ENCODE results near the gene C1QB. TPM values are rescaled to one million over a fixed set of nuclear protein-coding genes. Genes with fewer than 3 reads are reported as not detected.

The C1QB gene
- total RNA-seq, 2 experiments from 2014 or later = not detected

GRCh38 chr1:22619252-22619651 lies 33.8 kb upstream of the C1QB start:
- ChIA-PET CTCF (ENCODE audit: unreplicated experiment) (no interaction called here), POLR2A (no interaction called here)
- no peaks in the 10 kb centered on the region for H3K79me2 ChIP-seq (ENCODE audit: insufficient read depth, low read depth, low read length)
- no peaks in the 10 kb centered on the region for H3K4me1 ChIP-seq (ENCODE audit: insufficient read depth, low read length, poor library complexity, severe bottlenecking)
- no peak overlapping the region for H3K4me3 ChIP-seq (ENCODE audit: low read depth, low read length, poor library complexity, severe bottlenecking)
- intact Hi-C loops (cut with micrococcal nuclease; ENCODE audit: unreplicated experiment) = no loop called here
- H2AFZ ChIP-seq (ENCODE audit: low read length) = no peak overlapping the region
- H4K20me1 ChIP-seq (ENCODE audit: insufficient read depth, low read length) = no peaks in the 10 kb centered on the region
- no peak overlapping the region for H3K4me2 ChIP-seq (ENCODE audit: low read length)
- no peak for TF ChIP-seq EZH2phosphoT487 (IDR thresholded peaks at IDR 0.05; ENCODE audit: borderline replicate concordance, low read depth, low read length)
- no peak for TF ChIP-seq CTCF (conservative IDR thresholded peaks at IDR 0.05; ENCODE audit: low read length)
- H3K9me3 ChIP-seq (ENCODE audit: low read length) = no peaks in the 10 kb centered on the region
- no peaks in the 10 kb centered on the region for H3K9me2 ChIP-seq (ENCODE audit: insufficient read depth, low read length)
- no peak overlapping the region for H3K27ac ChIP-seq (ENCODE audit: low read depth, low read length, poor library complexity, severe bottlenecking)
- no peaks in the 10 kb centered on the region for H3K36me3 ChIP-seq (ENCODE audit: insufficient read depth, low read length)
- DNase-seq (ENCODE audit: low spot score) = no peak
- BruUV-seq (replicated peaks) = no TSS peak

GRCh38 chr1:22619798-22620197 lies 33.2 kb upstream of the C1QB start:
- H3K9me3 ChIP-seq (ENCODE audit: low read length) = no peaks in the 10 kb centered on the region
- POLR2A ChIA-PET = no interaction called here
- H3K4me3 ChIP-seq (ENCODE audit: low read depth, low read length, poor library complexity, severe bottlenecking) = no peak overlapping the region
- no peaks in the 10 kb centered on the region for H3K79me2 ChIP-seq (ENCODE audit: insufficient read depth, low read depth, low read length)
- no peak overlapping the region for H2AFZ ChIP-seq (ENCODE audit: low read length)
- DNase-seq (ENCODE audit: low spot score) = no peak
- no TSS peak for BruUV-seq (replicated peaks)
- no peak for TF ChIP-seq EZH2phosphoT487 (IDR thresholded peaks at IDR 0.05; ENCODE audit: borderline replicate concordance, low read depth, low read length)
- no peak for TF ChIP-seq CTCF (conservative IDR thresholded peaks at IDR 0.05; ENCODE audit: low read length)
- CTCF ChIA-PET (ENCODE audit: unreplicated experiment) = no interaction called here
- no peaks in the 10 kb centered on the region for H3K4me1 ChIP-seq (ENCODE audit: insufficient read depth, low read length, poor library complexity, severe bottlenecking)
- no peaks in the 10 kb centered on the region for H4K20me1 ChIP-seq (ENCODE audit: insufficient read depth, low read length)
- no peak overlapping the region for H3K27ac ChIP-seq (ENCODE audit: low read depth, low read length, poor library complexity, severe bottlenecking)
- intact Hi-C loops (cut with micrococcal nuclease; ENCODE audit: unreplicated experiment) = no loop called here
- H3K36me3 ChIP-seq (ENCODE audit: insufficient read depth, low read length) = no peaks in the 10 kb centered on the region
- no peaks in the 10 kb centered on the region for H3K9me2 ChIP-seq (ENCODE audit: insufficient read depth, low read length)
- no peak overlapping the region for H3K4me2 ChIP-seq (ENCODE audit: low read length)

- DNase-seq (ENCODE audit: low spot score) = no peak
- Histone ChIP-seq H3K9me2 (ENCODE audit: insufficient read depth, low read length) (no peaks in the 10 kb centered on the region), H3K27ac (ENCODE audit: low read depth, low read length, poor library complexity, severe bottlenecking) (no peak overlapping the region), H3K36me3 (ENCODE audit: insufficient read depth, low read length) (no peaks in the 10 kb centered on the region), H3K4me2 (ENCODE audit: low read length) (no peak overlapping the region), H3K79me2 (ENCODE audit: insufficient read depth, low read depth, low read length) (no peaks in the 10 kb centered on the region), H3K4me1 (ENCODE audit: insufficient read depth, low read length, poor library complexity, severe bottlenecking) (no peaks in the 10 kb centered on the region), H4K20me1 (ENCODE audit: insufficient read depth, low read length) (no peaks in the 10 kb centered on the region), H3K4me3 (ENCODE audit: low read depth, low read length, poor library complexity, severe bottlenecking) (no peak overlapping the region), H2AFZ (ENCODE audit: low read length) (no peak overlapping the region), H3K9me3 (ENCODE audit: low read length) (no peaks in the 10 kb centered on the region)
- BruUV-seq (replicated peaks) = no TSS peak
- TF ChIP-seq EZH2phosphoT487 (IDR thresholded peaks at IDR 0.05; ENCODE audit: borderline replicate concordance, low read depth, low read length) (no peak), CTCF (conservative IDR thresholded peaks at IDR 0.05; ENCODE audit: low read length) (no peak)
- intact Hi-C loops (cut with micrococcal nuclease; ENCODE audit: unreplicated experiment) = no loop called here
- ChIA-PET CTCF (ENCODE audit: unreplicated experiment) (no interaction called here), POLR2A (no interaction called here)
Observed at GRCh38 chr1:22621761-22622160, 31.3 kb upstream of the C1QB start.

Measured in OCI-LY7 (cell line).